Body of pancreas (tissue), 4 donors: ENCODE results near the gene IL3RA. TPM values are rescaled to one million over a fixed set of nuclear protein-coding genes. Genes with fewer than 3 reads are reported as not detected.

Experiments
- ATAC-seq: fragments of 150-250 bp; one replicate; pipeline ENCODE4 v1.9.1; 2016
- DNase-seq, 4 donors: peaks; one replicate each; pipeline ENCODE4 v3.0.0-alpha.2; 2019
- H3K27ac ChIP-seq, 4 donors: fragments of 200-600 bp; sonication (generic); 1 replicate in 3 of 4; 2 replicates in 1 of 4; pipeline versions ENCODE4 v1.5.1 to v1.6.1; 2016 to 2019; ENCODE audit warnings: mild to moderate bottlenecking in 1 of 4, mixed read lengths in 1 of 4, moderate library complexity in 1 of 4
- H3K27me3 ChIP-seq, 2 donors: fragments of 200-600 bp; sonication (generic); one replicate each; pipeline ENCODE4 v1.6.0; 2016; ENCODE audit warnings: mild to moderate bottlenecking in 1 of 2
- H3K36me3 ChIP-seq, 2 donors: fragments of 200-600 bp; sonication (generic); replicated peaks in 1 of 2; 2 replicates each; pipeline ENCODE4 v1.5.1; 2016; ENCODE audit warnings: low read depth in 2 of 2; ENCODE audit not compliant: insufficient read depth in 1 of 2
- H3K4me1 ChIP-seq: fragments of 200-600 bp; sonication (generic); one replicate; pipeline ENCODE4 v1.6.0; 2016
- H3K4me3 ChIP-seq, 2 donors: fragments of 200-600 bp; sonication (generic); 1 replicate in 1 of 2; 2 replicates in 1 of 2; pipeline ENCODE4 v1.5.1; 2016 to 2019
- H3K9me3 ChIP-seq, 3 donors: fragments of 200-600 bp; sonication (generic); 1 replicate in 2 of 3; 2 replicates in 1 of 3; pipeline ENCODE4 v1.5.1; 2016
- POLR2A ChIP-seq, 3 donors: fragments of 450-650 bp; IDR thresholded peaks; one replicate each; pipeline ENCODE4 v1.6.1; 2016; ENCODE audit warnings: antibody characterized with exemption in 3 of 3, mild to moderate bottlenecking in 2 of 3
- WGBS, 2 donors: methylation state at CpG; one replicate each; pipeline ENCODE4 v1.1.5; 2017; 5-methylcytosine and 5-hydroxymethylcytosine counted together
- intact Hi-C: fragments of 100-400 bp; cut with DNase I; formaldehyde crosslinking; loops from one replicate; pipeline ENCODE4 v1.15.1; 2023
- total RNA-seq, 2 donors: library from RNA; depleted of rRNA; stranded (reverse); fragments of >200 nt; gene quantifications; one replicate each; pipeline ENCODE4 v1.1.0, GENCODE V29; 2016
- TF ChIP-seq, protein P1 (sequence below), 7 experiments: fragments of 450-650 bp in 4 of 7; fragments of 200-600 bp in 3 of 7; sonication (generic) in 3 of 7; IDR thresholded peaks; one replicate each; pipeline ENCODE4 v1.5.1; 2016 to 2019; ENCODE audit warnings: antibody characterized with exemption in 7 of 7

The IL3RA gene
- total RNA-seq, 2 donors from 2014 or later, result 0.78 to 1.3 TPM

DNA sequence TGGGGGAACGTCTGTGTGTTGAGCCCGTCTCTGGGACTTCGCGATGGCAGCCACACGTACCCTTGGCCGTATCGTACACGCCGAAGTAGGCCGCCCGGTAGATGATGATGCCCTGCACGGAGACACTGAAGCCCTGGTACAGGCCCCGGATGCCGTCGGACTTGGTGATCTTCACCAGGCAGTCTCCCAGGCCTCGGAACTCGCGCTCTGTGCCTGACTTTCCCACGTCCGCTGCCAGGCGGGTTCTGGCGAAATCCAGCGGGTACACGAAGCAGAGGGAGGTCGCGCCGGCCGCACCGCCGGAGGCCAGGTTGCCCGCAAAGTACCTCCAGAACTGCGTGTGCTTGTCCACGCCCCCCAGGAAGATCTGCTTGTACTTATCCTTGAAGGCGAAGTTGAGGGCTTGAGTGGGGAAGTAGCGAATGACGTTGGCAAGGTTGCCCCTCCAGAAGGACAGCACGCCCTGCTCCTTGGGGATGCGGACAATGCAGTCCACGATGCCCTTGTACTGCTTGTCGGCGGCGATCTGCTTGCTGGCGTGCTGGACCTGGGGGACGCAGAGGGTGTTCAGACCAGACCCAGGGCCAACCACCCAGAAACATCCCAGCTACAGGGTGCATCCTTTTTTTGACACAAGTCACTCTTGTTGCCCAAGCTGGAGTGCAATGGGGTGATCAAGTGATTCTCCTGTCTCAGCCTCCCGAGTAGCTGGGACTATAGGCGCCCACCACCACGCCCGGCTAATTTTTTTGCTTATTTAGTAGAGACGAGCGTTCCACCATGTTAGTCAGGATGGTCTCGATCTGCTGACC, 52.8 kb downstream of the IL3RA start:
- H3K27me3 ChIP-seq, result no peaks in the 10 kb centered on the region
- no peaks in the 10 kb centered on the region for H3K9me3 ChIP-seq
- 85 to 92% methylated on average over 31 to 47 of the region's 51 CpGs for WGBS, 2 donors
- DNase-seq (peak in 1 of 4 donors; percentile 14), ATAC-seq (no peak)
- peaks cover 39% of the 10 kb centered on the region for H3K4me1 ChIP-seq
- peaks cover 23 to 50% of the 10 kb centered on the region in 2 donors for H3K36me3 ChIP-seq
- H3K27ac ChIP-seq, result no peak overlapping the region
- intact Hi-C loops, result no loop called here
- H3K4me3 ChIP-seq, result no peak overlapping the region
- TF ChIP-seq, protein P1, sequence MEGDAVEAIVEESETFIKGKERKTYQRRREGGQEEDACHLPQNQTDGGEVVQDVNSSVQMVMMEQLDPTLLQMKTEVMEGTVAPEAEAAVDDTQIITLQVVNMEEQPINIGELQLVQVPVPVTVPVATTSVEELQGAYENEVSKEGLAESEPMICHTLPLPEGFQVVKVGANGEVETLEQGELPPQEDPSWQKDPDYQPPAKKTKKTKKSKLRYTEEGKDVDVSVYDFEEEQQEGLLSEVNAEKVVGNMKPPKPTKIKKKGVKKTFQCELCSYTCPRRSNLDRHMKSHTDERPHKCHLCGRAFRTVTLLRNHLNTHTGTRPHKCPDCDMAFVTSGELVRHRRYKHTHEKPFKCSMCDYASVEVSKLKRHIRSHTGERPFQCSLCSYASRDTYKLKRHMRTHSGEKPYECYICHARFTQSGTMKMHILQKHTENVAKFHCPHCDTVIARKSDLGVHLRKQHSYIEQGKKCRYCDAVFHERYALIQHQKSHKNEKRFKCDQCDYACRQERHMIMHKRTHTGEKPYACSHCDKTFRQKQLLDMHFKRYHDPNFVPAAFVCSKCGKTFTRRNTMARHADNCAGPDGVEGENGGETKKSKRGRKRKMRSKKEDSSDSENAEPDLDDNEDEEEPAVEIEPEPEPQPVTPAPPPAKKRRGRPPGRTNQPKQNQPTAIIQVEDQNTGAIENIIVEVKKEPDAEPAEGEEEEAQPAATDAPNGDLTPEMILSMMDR (IDR thresholded peaks at IDR 0.05), result no peak
- no peak for TF ChIP-seq POLR2A (IDR thresholded peaks at IDR 0.05)

DNA sequence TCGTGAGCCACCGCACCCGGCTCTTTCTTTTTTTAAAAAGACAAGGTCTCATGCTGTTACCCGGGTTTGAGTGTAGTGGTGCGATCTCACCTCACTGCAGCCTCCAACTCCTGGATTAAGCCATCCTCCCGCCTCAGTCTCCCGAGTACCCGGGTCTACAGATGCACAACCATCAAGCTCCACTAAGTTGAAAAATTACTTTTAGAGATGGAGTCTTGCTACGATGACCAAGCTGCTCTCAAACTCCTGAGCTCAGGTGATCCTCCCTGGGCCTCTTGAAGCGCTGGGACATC, 53.4 kb downstream of the IL3RA start:
- peak in 1 of 4 donors; percentile 9 for DNase-seq
- intact Hi-C loops, result no loop called here
- TF ChIP-seq, protein P1 (IDR thresholded peaks at IDR 0.05), result no peak
- TF ChIP-seq POLR2A (IDR thresholded peaks at IDR 0.05), result no peak
- no peak overlapping the region for H3K4me3 ChIP-seq
- H3K4me1 ChIP-seq, result peaks cover 39% of the 10 kb centered on the region
- H3K27me3 ChIP-seq, result no peaks in the 10 kb centered on the region
- peaks cover 23 to 45% of the 10 kb centered on the region in 2 donors for H3K36me3 ChIP-seq
- no peak for ATAC-seq
- WGBS, 2 donors, result 77 to 89% methylated on average over 10 of the region's 10 CpGs
- H3K27ac ChIP-seq, result no peak overlapping the region
- H3K9me3 ChIP-seq, result no peaks in the 10 kb centered on the region

DNA sequence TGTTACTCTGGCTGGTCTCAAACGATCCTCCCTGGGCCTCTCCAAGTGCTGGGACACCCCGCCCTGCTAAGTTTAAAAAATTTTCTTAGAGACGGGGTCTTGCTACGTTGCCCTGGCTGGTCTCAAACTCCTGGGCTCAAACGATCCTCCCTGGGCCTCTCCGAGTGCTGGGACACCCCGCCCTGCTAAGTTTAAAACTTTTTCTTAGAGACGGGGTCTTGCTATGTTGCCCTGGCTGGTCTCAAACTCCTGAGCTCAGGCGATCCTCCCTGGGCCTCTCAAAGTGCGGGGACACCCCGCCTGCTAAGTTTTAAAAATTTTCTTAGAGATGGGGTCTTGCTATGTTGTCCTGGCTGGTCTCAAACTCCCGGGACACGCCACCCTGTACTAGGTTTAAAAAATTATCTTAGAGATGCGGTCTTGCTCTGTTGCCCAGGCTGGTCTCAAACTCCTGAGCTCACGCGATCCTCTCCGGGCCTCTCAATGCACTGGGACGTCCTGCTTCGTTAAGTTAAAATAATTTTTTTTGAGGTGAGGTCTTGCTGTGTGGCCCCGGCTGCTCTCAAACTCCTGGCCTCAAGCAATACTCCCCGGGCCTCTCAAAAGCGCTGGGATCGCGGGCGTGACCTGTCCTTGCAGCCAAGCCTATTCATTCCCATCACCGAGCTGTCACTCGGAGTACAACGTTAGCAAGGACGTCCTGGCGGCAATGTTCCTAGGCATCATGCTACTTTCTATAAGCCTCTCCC, 54.2 kb downstream of the IL3RA start:
- TF ChIP-seq, protein P1 (IDR thresholded peaks at IDR 0.05), result no peak
- no peak for TF ChIP-seq POLR2A (IDR thresholded peaks at IDR 0.05)
- H3K9me3 ChIP-seq, result no peaks in the 10 kb centered on the region
- H3K4me1 ChIP-seq, result peaks cover 39% of the 10 kb centered on the region
- H3K4me3 ChIP-seq, result peak overlapping the region; percentile 97
- intact Hi-C loops, result no loop called here
- H3K27ac ChIP-seq, result peak overlapping the region in 3 of 4 donors; percentile 88 to 100 (median 99)
- H3K27me3 ChIP-seq, result no peaks in the 10 kb centered on the region
- DNase-seq (peak in 2 of 4 donors; percentile 8 to 17), ATAC-seq (no peak)
- 39 to 44% methylated on average over 29 to 30 of the region's 30 CpGs for WGBS, 2 donors
- peaks cover 23 to 39% of the 10 kb centered on the region in 2 donors for H3K36me3 ChIP-seq

DNA sequence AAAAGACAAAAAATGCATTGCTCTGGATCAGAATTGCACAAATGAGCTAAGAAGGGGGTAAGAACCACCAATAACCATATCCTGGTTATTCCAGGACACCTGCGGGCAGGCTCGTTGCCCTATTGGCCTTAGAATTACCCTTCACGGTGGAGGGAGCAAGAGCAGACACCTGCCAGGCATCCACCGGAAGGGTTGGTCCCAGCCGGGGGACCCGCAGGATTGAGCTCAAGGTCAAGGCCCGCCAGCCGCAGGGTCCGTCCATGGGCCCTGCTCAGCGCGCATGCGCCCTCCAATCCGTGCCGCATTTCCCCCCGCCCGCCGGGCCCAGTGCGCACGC, 54.8 kb downstream of the IL3RA start:
- peaks cover 39% of the 10 kb centered on the region for H3K4me1 ChIP-seq
- 0% methylated on average over 6 to 17 of the region's 19 CpGs for WGBS, 2 donors
- ATAC-seq, result no peak
- peak in 1 of 4 donors; percentile 92 for DNase-seq
- peak overlapping the region; percentile 88 to 100 (median 98) for H3K27ac ChIP-seq
- TF ChIP-seq, protein P1 (IDR thresholded peaks at IDR 0.05), result no peak
- no peak for TF ChIP-seq POLR2A (IDR thresholded peaks at IDR 0.05)
- no peaks in the 10 kb centered on the region for H3K9me3 ChIP-seq
- H3K4me3 ChIP-seq, result peak overlapping the region; percentile 97
- H3K36me3 ChIP-seq, result peaks cover 23 to 34% of the 10 kb centered on the region in 2 donors
- intact Hi-C loops, result no loop called here
- no peaks in the 10 kb centered on the region for H3K27me3 ChIP-seq
